HG03354 (cell line): ENCODE data around the gene SS18L1.

Source experiments
- ATAC-seq: cut with Tn5 transposase; IDR thresholded peaks from one replicate; pipeline ENCODE4 v1.9.1; 2021; ENCODE audit warnings: mild to moderate bottlenecking; ENCODE audit not compliant: unreplicated experiment, poor library complexity, severe bottlenecking

Gene SS18L1

DNA sequence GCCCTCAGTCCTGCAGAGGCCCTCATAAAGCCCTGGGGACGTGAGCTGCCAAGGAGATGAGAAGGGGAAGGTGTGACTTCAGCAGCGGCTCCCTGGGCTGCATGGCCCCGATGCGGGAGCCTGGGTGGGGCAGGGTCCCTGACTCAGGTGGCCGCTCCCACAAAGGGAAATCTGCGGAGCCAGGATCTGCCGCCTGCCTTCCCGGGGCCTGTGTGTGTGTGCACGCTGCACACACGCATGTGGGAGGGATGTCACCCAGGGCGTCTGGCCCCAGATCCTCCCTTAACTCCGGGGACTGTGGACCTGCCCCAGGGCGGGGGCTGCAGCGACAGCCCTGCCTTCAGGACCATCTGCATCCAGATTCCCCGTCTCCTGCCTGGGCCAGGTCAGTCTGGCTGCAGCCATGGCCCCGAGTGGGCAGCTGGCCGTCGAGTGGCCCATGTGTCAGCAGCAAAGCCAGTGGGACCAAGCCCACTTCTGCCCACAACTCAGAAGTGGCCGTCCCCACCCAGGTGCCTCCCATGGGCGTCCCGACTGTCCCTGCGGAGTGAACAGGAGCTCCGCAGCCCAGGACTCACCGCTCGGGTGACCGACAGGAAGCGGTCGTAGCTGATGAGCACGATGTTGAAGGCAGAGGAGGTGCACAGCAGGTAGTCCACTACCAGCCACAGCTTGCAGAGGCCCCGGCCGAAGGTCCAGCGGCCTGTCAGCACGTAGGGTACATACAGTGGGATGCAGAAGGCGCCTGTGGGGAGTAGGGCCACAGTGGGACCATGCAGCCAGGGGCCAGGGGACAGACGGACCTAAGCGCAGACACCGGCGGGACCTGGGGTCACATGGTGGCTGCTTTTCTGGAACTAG is 74.6 kb downstream of the SS18L1 start:
- ATAC-seq, result no peak

DNA sequence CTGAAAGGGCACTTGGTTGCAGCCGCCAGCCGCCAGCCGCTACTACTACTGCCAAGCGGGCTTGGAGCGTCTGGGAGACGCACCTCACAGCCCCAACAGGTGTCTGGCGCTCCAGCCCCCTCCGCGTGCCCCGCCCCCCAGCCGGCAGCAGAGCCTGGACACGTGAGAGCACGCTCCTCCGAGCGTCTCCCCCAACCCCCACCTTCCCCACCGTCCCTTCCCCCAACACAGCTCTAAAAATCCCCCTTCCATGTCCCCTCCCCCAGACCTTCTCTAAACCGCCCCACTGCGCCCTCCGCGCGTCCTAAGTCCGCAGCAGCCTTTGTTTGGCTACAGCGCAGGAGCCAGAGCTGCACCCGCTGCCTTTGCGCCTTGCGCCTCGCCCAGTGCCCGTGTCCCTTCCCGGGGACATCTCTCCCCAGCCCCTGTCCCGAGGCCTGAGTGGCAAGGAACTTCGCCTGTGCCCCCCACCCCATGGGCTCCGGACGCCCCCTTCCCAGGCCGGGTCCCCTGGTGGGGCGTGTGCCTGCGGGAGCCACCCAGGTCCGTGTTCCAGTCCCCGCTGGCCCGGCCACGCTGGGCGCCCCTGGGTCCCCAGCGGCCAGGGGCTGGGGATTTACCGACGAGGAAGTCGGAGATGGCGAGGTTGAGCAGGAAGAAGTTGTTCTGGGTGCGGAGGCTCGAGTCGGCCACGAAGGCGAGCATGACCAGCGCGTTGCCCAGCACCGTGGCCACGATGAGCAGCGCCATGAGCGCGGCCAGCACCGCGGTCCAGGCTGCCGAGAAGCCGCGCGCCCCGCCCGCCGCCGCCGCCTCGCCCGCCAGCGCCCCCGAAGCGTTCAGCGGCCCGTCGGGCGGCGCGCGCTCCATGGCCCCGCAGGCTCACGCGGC is 75.8 kb downstream of the SS18L1 start:
- no peak for ATAC-seq

DNA sequence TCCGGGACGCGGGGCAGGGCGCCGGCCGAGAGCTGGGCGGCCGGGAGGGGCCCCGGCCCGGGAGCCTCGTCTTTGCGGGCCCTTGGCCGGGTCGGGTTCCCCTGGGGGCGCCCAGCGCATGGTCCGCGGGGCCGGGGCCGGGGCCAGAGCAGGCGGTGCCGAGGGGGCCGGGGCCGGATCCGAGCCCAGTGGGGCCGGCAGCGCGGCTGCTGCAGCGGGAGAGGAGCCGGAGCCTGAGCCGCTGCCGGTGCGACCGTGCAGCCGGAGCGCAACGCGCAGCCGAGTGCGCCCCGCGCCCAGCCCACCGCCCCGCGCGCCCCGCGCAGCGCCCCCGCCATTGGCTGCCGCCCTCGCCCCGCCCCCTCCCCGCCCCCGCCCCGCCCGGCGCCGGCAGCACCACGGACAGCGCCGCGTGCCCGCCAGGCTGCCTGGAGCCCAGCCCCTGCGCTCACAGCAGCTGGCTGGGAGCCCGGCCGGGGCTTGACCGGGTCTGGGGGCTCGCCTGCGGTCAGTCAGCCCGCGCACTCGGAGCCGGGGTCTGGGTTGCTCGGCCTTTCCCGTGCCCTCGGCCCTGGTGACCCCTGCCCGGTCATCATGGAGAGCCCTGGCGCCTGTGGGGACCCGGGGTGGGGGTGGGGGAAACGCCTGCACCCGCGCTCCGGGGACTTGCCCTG is 76.6 kb downstream of the SS18L1 start, which contains the start of gene HRH3:
Gene HRH3 (minus strand): TSS at position 287 of the 674 bp plus-strand sequence. CDS start 308 bp downstream, outside the sequence.
- ATAC-seq, result peak; percentile 56

DNA sequence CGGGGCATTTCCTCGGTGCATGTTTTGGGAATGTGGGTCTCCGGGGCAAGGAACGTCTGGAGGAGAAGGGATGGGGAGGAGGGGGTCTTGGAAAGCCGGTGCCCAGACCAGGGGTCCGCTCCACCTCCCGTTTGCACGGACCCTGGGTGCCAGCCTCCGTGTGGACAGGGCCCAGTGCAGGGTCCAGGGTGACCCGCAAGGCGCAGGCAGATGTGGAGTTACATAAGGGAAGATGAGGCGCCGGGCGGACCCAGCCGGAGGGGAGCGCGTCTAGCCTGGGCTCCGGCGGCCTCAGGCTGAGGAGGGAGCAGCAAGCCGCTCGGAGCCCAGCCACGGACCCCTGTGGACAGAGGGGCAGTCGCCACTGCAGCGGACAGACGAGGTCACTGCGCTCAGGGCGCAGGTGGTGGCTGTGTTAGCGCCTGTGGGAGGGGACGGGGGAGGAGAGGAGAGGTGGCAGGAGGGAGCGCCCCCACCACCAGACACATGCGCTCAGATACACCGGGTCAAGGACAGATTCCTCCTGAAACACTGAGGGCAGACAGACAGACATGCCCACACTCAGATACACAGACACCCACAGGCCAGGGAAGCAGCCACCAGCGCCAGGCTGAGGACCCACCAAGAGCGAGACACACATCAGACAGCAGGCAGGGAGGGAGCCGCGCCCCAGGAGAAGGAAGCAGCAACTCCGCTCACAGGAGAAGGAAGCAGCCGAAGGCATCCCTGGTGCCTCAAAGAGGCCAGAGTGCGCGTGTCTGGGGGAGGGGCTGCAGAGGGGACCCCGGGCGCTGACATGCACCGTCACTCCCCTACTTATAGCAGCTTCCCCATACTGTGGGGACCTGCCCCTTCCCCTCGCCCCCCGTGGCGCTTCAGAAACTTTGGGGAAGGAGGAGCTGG is 77.3 kb downstream of the SS18L1 start:
- no peak for ATAC-seq

DNA sequence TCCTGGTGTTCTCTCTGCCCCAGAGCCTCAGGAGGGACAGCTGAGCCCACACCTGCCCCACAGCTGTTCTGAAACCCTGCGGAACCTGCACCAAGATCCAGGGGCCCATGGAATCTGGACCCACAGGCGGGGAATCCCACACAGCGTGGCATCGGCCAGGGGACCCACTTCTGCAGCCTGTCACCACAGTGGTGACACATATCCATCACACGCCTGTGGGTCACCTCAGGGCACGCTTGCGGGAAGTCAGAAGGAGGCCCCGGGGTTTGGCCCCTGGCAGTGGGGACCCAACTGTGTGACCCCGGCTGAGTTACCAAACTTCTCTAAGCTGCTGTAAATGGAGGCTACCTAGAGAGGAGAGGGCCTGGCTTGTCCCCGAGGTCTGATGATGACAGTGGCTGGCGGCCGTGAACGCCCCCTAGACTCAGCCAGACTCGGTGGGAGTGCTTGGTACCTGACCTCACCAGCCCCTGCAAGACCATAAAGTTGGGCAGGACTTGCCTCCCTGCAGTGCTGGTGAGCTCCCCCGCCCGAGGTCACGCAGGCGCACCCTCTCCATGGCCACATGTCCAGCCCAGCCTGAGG is 78.8 kb downstream of the SS18L1 start:
- no peak for ATAC-seq

DNA sequence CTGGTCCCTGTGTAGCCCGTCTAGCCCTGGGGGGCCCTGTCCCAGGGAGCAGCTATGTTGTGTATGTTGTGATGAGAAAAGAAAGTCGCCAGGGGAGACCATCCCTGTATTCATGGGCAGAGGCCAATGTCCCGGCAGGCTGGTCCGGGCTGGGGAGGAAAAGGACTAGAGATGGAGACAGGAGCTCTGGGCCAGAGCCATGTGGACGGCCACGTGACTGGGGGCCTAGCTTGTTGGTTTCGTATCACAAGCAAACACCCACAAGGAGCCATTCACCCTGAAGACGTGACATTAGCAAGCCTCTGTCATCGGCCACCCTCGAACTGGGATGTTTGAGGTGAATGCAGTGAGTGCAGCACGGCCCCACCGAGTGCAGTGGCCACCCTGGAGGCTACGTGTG is 79.4 kb downstream of the SS18L1 start:
- no peak for ATAC-seq

DNA sequence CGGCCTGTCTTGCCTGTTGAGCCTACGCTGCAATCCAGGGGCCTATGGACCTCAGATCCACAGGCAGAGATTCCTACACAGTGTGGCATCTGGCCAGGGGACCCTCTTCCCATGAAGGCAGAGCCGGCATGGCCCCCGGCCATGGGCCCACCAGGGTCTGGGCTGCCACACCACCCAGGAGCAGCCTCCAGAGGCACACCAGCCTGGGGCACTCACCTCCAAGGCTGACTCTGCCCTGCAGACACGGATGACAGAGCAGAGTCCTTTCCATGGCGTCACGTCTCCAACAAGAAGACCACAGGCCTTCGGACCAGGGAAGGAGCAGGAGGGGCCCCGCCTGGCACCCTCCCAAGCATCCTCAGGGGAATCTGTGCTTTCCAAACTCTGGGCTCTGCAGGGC is 80.0 kb downstream of the SS18L1 start:
- ATAC-seq, result no peak

DNA sequence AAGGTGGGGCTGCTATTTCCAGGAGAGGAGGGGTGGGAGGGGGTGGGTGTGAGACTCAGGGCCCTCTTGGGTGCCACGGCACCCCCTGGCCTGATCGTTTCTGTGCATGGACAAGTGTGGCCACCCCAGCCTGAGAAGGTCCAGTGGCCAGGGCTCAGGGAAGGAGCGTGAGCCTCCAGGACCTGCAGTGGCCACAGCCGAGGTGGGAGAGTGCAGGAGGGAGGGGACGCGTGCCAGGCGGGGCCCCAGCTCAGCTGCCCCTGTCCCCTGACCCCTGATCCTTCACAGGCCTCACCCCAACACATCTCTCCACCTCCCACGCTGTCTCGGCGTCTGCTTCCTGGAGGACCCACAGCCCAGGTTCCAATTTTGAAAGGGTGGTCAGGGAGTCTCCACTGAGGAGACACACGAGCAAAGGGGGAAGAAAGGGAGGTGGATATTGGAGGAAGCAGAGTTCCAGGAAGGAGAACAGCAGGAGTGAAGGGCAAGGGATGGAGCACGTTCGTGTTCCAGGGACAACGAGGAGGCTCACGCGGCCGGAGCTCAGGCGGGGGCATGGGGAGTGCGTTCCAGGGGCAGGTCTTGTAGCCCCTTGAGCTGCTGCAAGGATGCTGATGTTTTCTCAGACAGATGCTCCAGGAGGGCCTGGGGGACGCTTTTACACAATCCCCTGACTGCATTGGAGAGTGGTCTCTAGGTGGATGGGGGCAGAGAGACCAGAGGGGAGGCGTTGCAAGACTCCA is 80.7 kb downstream of the SS18L1 start:
- ATAC-seq, result no peak

DNA sequence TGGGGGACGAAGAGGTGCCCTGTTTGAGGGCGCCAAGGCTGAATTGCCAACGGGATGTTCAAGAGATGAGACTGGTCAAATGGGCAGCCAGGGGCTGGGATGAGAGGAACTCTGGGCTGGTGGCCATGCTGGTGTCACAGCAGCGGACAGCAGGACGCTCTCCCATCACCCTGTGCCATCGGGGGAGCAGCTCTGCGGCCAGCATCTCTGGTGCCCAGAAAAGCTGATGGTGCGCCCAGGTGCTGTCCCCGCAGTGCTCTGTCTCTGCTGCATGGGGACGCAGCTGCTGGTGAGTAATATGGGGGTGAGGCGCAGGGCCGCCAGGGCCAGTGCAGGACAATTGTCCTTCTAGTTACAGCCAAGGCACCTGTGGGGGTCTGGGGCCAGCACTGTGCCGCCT is 81.5 kb downstream of the SS18L1 start:
- no peak for ATAC-seq

DNA sequence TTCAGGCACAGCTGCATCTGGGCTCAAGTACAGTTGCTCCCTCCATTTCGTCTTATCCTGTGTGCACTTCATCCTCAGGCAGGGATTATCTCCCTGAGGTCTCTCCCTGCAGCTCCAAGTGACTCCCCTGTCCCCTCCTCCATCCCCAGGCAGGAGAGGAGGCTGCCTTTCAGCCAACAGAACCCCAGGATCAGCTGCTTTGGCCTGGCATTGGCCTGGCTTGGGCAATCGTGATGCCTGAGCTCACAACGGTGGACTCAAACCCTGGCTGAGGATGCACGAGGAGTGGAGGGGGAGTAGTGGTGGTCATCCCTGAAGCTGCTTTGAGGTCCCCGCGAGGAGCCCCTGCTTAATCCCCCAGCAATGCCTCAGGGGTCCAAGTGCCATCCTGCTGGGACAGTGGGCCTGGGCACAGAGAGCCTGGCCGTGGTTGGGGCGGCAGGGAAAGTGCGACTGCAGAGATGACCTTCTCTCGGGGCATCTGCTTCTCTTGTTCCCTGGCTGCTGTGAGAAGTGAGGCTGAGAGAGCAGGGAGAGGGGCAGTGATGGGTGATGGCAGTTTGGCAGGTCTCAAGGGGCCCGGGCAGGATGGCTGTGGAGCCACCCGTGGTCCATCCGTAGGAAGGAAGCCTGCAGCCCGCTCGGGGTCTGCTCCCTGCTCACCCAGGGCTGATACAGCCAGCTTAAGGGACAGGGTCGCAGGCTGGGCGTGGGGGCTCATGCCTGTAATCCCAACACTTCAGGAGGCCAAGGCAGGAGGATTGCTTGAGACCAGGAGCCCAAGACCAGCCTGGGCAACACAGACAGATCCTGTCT is 82.5 kb downstream of the SS18L1 start:
- ATAC-seq, result no peak

DNA sequence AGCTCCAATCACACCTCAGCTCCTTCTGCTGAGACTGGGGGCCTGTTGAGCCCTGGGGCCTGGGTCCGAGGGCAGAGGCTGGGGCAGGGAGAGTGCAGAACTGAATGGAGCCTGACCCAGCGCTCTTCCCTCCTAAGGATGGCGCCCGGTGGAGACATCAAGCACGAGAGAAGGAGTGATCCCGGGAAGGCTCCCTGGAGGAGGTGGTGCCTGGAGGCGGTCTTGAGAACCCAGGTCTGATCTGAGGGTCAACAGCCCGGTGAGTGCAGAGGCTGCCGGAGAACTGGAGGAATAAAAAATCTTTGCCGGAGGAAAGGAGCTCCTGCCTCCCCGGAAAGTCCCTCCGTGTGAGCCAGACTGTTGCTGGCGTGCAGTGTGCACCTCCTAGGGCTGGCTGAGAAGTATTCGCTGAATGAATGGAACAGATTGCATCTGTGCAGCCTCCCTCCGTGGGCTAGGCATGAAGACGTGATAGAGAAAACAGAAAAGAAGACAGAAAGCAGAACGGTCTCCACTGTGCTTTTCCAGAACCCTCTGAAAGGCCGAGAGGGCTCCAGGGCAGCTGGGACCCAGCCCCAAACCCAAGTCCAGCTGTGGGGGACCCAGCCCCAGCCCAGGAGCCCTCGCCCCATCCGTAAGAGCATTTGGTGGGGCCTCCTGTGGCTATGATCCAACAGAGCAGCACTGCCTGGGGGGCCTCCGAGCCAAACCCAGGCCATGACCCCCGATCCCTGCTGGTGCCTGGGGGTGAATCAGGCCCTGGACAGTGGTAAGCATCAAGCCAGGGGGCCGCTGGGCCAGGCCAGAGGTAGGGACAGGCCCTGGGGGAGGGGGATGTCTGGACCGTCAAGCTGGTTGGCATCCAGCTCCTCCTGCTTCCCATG is 83.4 kb downstream of the SS18L1 start:
- no peak for ATAC-seq

DNA sequence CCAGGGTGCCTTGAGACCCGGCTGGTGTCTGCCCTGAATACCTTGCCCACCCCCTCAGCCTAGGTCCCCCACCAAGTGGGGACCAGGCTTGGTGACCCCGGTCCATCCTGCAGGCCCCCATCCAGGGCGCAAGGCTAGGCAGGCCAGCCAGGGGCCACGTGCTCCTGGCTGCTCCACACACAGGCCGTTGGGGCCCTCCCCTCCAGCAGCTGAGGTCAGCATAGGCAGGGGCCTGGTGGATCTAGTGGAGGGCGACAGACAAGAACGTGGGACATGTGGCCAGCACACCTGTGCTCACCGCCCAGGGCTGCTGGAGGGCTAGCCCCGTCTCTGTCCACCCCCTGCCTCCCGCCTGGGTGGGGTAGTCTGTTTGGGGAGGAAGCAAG is 84.0 kb downstream of the SS18L1 start:
- ATAC-seq, result no peak

DNA sequence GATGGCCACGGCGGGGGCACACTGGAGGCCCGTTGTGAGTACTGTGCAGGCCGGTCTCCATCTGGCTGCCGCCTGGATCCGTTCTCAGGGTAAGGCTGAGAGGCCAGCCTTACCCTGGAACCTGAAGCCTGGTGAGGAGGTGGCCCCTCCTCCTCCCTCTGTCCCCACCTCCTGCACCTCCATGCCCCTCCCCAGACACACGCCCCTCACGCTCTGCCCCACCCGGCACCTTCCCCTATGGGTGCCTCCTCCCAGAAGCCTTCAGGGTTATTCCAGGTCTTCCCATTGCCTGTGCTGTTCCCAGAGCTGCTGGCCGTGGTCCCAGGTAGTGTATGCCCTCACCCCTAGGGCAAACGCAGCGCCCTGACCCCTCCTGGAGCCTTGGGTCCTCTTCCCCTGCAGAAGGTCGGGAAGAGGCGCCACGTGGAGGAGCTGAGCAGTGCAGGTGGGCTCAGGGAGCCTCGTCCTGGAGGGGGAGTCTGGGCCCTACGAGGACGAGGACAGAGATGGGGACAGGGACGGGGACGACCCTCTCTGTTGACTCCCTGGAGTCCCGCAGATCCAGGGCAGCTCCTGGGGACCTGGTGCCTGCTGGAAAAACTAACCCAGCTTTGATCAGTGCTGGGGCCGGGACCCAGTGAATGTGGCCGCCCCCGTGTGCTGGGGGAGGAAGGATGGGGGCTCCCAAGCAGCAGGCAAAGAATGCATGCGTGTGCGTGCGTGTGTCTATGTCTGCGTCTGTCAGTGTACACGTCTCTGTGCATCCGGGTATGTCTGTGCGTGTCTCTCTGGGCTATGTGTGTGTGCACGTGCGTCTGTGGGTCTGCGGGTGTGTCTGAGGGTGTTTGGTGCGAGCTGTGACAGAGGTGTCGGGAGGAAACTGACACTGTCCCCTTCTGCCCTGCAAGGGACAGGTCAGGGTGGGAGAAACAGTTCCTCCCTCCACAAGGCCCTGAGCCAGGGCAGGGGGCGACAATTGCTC is 84.7 kb downstream of the SS18L1 start:
- no peak for ATAC-seq

DNA sequence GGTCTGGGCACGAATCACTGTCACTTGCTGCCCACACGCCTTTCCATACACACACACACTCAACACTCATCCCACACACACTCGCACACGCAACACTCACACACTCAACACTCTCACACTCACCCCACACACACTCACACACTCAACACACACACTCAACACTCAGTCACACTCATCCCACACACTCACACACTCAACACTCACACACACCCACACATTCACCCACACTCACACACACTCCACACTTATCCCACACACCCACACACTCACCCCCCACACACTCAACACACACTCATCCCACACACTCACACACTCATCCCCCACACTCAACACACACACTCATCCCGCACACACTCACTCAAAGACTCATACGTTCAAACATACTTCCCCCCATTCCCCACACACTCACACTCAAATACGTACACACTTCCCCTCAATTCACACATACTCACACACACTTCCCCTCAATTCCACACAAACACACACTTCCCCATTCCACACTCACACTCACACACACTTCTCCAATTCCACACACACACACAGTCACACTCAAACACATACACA is 85.5 kb downstream of the SS18L1 start:
- no peak for ATAC-seq

DNA sequence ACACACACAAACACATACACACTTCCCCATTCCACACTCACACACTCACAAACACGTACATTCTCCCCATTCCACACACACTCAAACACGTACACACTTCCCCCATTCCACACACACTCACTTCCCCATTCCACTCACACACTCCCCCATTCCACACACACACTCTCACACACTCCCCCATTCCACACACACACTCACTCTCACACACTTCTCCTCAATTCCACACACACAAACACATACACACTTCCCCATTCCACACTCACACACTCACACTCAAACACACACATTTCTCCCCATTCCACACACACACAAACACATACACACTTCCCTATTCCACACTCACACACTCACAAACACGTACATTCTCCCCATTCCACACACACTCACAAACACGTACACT is 86.1 kb downstream of the SS18L1 start:
- ATAC-seq, result no peak
